Lower leg skin (tissue), 4 donors: ENCODE results near the gene ZFYVE28. TPM values are rescaled to one million over a fixed set of nuclear protein-coding genes. Genes with fewer than 3 reads are reported as not detected.

Experiments
- DNase-seq, 2 donors: peaks; one replicate each; pipeline ENCODE4 v3.0.0-alpha.2; 2019; ENCODE audit warnings: low spot score in 2 of 2
- H3K4me3 ChIP-seq: fragments of 200-600 bp; sonication (generic); 2 replicates; pipeline ENCODE4 v1.5.1; 2017; ENCODE audit warnings: mild to moderate bottlenecking, low read depth; ENCODE audit not compliant: poor library complexity, severe bottlenecking
- CTCF ChIP-seq, 3 donors: fragments of 450-650 bp; IDR thresholded peaks; one replicate each; pipeline ENCODE4 v1.5.1; 2016; ENCODE audit warnings: antibody characterized with exemption in 3 of 3, mild to moderate bottlenecking in 3 of 3, moderate library complexity in 2 of 3
- POLR2A ChIP-seq, 2 donors: fragments of 450-650 bp; IDR thresholded peaks; one replicate each; pipeline ENCODE4 v1.6.1; 2016 to 2017; ENCODE audit warnings: antibody characterized with exemption in 2 of 2, mild to moderate bottlenecking in 1 of 2, moderate library complexity in 1 of 2
- WGBS, 2 donors: methylation state at CpG; one replicate each; pipeline ENCODE4 v1.1.5; 2018; 5-methylcytosine and 5-hydroxymethylcytosine counted together
- intact Hi-C: fragments of 100-400 bp; cut with DNase I; formaldehyde crosslinking; loops from one replicate; pipeline ENCODE4 v1.15.0; 2023; ENCODE audit warnings: low total_unique reads
- total RNA-seq, 4 donors: library from RNA; depleted of rRNA; stranded (reverse); fragments of >200 nt; gene quantifications; one replicate each; pipeline ENCODE4 v1.1.0, GENCODE V29; 2016

ZFYVE28 gene
- total RNA-seq, 4 donors from 2014 or later, result 5.0 to 12.8 (median 9.9) TPM

GRCh38 chr4:2251795-2252529, 166.5 kb downstream of the ZFYVE28 start:
- intact Hi-C loops, result no loop called here

GRCh38 chr4:2251073-2251794, 167.2 kb downstream of the ZFYVE28 start:
- intact Hi-C loops, result no loop called here
- TF ChIP-seq CTCF (IDR thresholded peaks at IDR 0.05), result no peak
- 90 to 91% methylated on average over 21 to 25 of the region's 25 CpGs for WGBS, 2 donors
- no peak overlapping the region for H3K4me3 ChIP-seq
- DNase-seq, result peak; percentile 12 to 81

More at GRCh38 chr4:2251795-2252529, 166.5 kb downstream of the ZFYVE28 start:
- H3K4me3 ChIP-seq, result no peak overlapping the region
- 95 to 97% methylated on average over 12 to 15 of the region's 16 CpGs for WGBS, 2 donors
- TF ChIP-seq CTCF (IDR thresholded peaks at IDR 0.05) (no peak), POLR2A (IDR thresholded peaks at IDR 0.05) (no peak)
- DNase-seq, result peak; percentile 11 to 64

GRCh38 chr4:2250357-2251072, 167.9 kb downstream of the ZFYVE28 start:
- 90 to 92% methylated on average over 20 to 29 of the region's 30 CpGs for WGBS, 2 donors
- intact Hi-C loops, result no loop called here
- peak; percentile 8 to 83 for DNase-seq
- no peak overlapping the region for H3K4me3 ChIP-seq
- TF ChIP-seq POLR2A (IDR thresholded peaks at IDR 0.05) (no peak), CTCF (IDR thresholded peaks at IDR 0.05) (no peak)

- peak; percentile 11 to 80 for DNase-seq
- 64 to 77% methylated on average over 26 of the region's 26 CpGs for WGBS, 2 donors
- H3K4me3 ChIP-seq, result no peak overlapping the region
- intact Hi-C loops, result no loop called here
- TF ChIP-seq CTCF (IDR thresholded peaks at IDR 0.05) (no peak), POLR2A (IDR thresholded peaks at IDR 0.05) (no peak)
Observed at GRCh38 chr4:2249526-2250356, 168.7 kb downstream of the ZFYVE28 start.

- intact Hi-C loops, result no loop called here
- no peak overlapping the region for H3K4me3 ChIP-seq
- no peak for TF ChIP-seq CTCF (IDR thresholded peaks at IDR 0.05)
- TF ChIP-seq POLR2A (IDR thresholded peaks at IDR 0.05), result no peak
- 67 to 72% methylated on average over 10 of the region's 10 CpGs for WGBS, 2 donors
- peak; percentile 10 to 81 for DNase-seq
Observed at GRCh38 chr4:2248821-2249261, 169.6 kb downstream of the ZFYVE28 start.
